Measurements from ENCODE around the gene CAMK2D. TPM values are rescaled to one million over a fixed set of nuclear protein-coding genes. Genes with fewer than 3 reads are reported as not detected.

The CAMK2D gene
- total and polyA plus RNA-seq, 2 experiments from 2014 or later = 4.9 to 14.6 TPM

GRCh38 chr4:113423631-113424030 lies 337.9 kb downstream of the CAMK2D start:
- Histone ChIP-seq H3K27ac (ENCODE audit: low read depth) (no peak overlapping the region), H3K4me2 (no peak overlapping the region), H2AFZ (no peak overlapping the region), H3F3A (replicated peaks; ENCODE audit: low read depth) (no peaks in the 10 kb centered on the region), H4K20me1 (replicated peaks; ENCODE audit: insufficient read depth) (no peaks in the 10 kb centered on the region), H3K4me3 (no peak overlapping the region), H3K79me2 (replicated peaks; ENCODE audit: insufficient read depth) (no peaks in the 10 kb centered on the region), H3K9me2 (ENCODE audit: insufficient read depth) (0 out of 2 replicates have a peak, but pooled peaks cover 4% of the 10 kb centered on the region), H3K27me3 (ENCODE audit: insufficient read depth) (no peaks in the 10 kb centered on the region), H3K4me1 (ENCODE audit: insufficient read depth) (no peaks in the 10 kb centered on the region), H3K36me3 (ENCODE audit: insufficient read depth) (peaks cover 13% of the 10 kb centered on the region)
- no peak for TF ChIP-seq CREB1 (CRISPR knock-in tag; IDR thresholded peaks at IDR 0.05; ENCODE audit: low read depth)
- no peak for TF ChIP-seq ZNF331 (CRISPR knock-in tag; IDR thresholded peaks at IDR 0.05; ENCODE audit: low read depth)
- no peak for TF ChIP-seq ETS1 (IDR thresholded peaks at IDR 0.05)
- TF ChIP-seq EZH2phosphoT487 (IDR thresholded peaks at IDR 0.05; ENCODE audit: unreplicated experiment) = no peak
- TF ChIP-seq REST (IDR thresholded peaks at IDR 0.05; ENCODE audit: unreplicated experiment) = no peak
- TF ChIP-seq STAT1 (IDR thresholded peaks at IDR 0.05; ENCODE audit: unreplicated experiment) = no peak
- TF ChIP-seq ZNF114 (CRISPR knock-in tag; IDR thresholded peaks at IDR 0.05) = no peak
- TF ChIP-seq JUNB (IDR thresholded peaks at IDR 0.05; ENCODE audit: unreplicated experiment) = no peak
- TF ChIP-seq POLR2AphosphoS5 (IDR thresholded peaks at IDR 0.05; ENCODE audit: low read depth) = no peak
- TF ChIP-seq NANOG (IDR thresholded peaks at IDR 0.05; ENCODE audit: borderline replicate concordance) = no peak
- TF ChIP-seq EZH2 (IDR thresholded peaks at IDR 0.05; ENCODE audit: low read depth, unreplicated experiment) = no peak
- TF ChIP-seq, protein P1, sequence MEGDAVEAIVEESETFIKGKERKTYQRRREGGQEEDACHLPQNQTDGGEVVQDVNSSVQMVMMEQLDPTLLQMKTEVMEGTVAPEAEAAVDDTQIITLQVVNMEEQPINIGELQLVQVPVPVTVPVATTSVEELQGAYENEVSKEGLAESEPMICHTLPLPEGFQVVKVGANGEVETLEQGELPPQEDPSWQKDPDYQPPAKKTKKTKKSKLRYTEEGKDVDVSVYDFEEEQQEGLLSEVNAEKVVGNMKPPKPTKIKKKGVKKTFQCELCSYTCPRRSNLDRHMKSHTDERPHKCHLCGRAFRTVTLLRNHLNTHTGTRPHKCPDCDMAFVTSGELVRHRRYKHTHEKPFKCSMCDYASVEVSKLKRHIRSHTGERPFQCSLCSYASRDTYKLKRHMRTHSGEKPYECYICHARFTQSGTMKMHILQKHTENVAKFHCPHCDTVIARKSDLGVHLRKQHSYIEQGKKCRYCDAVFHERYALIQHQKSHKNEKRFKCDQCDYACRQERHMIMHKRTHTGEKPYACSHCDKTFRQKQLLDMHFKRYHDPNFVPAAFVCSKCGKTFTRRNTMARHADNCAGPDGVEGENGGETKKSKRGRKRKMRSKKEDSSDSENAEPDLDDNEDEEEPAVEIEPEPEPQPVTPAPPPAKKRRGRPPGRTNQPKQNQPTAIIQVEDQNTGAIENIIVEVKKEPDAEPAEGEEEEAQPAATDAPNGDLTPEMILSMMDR (conservative IDR thresholded peaks at IDR 0.05; ENCODE audit: low read depth in 2 of 2) = no peak
- TF ChIP-seq, protein P2, sequence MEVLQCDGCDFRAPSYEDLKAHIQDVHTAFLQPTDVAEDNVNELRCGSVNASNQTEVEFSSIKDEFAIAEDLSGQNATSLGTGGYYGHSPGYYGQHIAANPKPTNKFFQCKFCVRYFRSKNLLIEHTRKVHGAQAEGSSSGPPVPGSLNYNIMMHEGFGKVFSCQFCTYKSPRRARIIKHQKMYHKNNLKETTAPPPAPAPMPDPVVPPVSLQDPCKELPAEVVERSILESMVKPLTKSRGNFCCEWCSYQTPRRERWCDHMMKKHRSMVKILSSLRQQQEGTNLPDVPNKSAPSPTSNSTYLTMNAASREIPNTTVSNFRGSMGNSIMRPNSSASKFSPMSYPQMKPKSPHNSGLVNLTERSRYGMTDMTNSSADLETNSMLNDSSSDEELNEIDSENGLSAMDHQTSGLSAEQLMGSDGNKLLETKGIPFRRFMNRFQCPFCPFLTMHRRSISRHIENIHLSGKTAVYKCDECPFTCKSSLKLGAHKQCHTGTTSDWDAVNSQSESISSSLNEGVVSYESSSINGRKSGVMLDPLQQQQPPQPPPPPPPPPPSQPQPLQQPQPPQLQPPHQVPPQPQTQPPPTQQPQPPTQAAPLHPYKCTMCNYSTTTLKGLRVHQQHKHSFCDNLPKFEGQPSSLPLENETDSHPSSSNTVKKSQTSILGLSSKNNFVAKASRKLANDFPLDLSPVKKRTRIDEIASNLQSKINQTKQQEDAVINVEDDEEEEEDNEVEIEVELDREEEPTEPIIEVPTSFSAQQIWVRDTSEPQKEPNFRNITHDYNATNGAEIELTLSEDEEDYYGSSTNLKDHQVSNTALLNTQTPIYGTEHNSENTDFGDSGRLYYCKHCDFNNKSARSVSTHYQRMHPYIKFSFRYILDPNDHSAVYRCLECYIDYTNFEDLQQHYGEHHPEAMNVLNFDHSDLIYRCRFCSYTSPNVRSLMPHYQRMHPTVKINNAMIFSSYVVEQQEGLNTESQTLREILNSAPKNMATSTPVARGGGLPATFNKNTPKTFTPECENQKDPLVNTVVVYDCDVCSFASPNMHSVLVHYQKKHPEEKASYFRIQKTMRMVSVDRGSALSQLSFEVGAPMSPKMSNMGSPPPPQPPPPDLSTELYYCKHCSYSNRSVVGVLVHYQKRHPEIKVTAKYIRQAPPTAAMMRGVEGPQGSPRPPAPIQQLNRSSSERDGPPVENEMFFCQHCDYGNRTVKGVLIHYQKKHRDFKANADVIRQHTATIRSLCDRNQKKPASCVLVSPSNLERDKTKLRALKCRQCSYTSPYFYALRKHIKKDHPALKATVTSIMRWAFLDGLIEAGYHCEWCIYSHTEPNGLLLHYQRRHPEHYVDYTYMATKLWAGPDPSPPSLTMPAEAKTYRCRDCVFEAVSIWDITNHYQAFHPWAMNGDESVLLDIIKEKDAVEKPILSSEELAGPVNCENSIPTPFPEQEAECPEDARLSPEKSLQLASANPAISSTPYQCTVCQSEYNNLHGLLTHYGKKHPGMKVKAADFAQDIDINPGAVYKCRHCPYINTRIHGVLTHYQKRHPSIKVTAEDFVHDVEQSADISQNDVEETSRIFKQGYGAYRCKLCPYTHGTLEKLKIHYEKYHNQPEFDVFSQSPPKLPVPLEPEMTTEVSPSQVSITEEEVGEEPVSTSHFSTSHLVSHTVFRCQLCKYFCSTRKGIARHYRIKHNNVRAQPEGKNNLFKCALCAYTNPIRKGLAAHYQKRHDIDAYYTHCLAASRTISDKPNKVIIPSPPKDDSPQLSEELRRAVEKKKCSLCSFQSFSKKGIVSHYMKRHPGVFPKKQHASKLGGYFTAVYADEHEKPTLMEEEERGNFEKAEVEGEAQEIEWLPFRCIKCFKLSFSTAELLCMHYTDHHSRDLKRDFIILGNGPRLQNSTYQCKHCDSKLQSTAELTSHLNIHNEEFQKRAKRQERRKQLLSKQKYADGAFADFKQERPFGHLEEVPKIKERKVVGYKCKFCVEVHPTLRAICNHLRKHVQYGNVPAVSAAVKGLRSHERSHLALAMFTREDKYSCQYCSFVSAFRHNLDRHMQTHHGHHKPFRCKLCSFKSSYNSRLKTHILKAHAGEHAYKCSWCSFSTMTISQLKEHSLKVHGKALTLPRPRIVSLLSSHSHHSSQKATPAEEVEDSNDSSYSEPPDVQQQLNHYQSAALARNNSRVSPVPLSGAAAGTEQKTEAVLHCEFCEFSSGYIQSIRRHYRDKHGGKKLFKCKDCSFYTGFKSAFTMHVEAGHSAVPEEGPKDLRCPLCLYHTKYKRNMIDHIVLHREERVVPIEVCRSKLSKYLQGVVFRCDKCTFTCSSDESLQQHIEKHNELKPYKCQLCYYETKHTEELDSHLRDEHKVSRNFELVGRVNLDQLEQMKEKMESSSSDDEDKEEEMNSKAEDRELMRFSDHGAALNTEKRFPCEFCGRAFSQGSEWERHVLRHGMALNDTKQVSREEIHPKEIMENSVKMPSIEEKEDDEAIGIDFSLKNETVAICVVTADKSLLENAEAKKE (CRISPR knock-in tag; IDR thresholded peaks at IDR 0.05) = no peak
- ATAC-seq (no peak), DNase-seq (ENCODE audit: low spot score) (no peak)
- H3K9me3 Mint-ChIP-seq = peaks cover 29% of the 10 kb centered on the region
- H3K27ac Mint-ChIP-seq = no peak overlapping the region
- H3K4me1 Mint-ChIP-seq = no peaks in the 10 kb centered on the region
- no peaks in the 10 kb centered on the region for H3K27me3 Mint-ChIP-seq (ENCODE audit: insufficient read depth, low read depth, poor library complexity)
- H3K4me3 Mint-ChIP-seq = no peak overlapping the region
- H3K36me3 Mint-ChIP-seq (ENCODE audit: low read depth) = peaks cover 12% of the 10 kb centered on the region; the same call in 2 of the 3 replicates
